ENCODE measurements around the gene ACAD9. TPM values are rescaled to one million over a fixed set of nuclear protein-coding genes. Genes with fewer than 3 reads are reported as not detected.

ACAD9 gene
- total RNA-seq, 1 donor from 2014 or later: 50.4 TPM

Other genes with a start within 250 kb of the ACAD9 start
- gene RPN1, start 228.8 kb upstream of the ACAD9 start, total RNA-seq: 104 TPM
- 250 TPM for gene RAB7A, start 153.4 kb upstream of the ACAD9 start, total RNA-seq
- gene CFAP92, start 114.5 kb downstream of the ACAD9 start, total RNA-seq: 0.27 TPM
- 3.0 TPM for gene EFCC1, start 121.7 kb downstream of the ACAD9 start, total RNA-seq
- gene GP9, start 181.2 kb downstream of the ACAD9 start, total RNA-seq: not detected
- 3.3 TPM for gene RAB43, start 242.2 kb downstream of the ACAD9 start, total RNA-seq